Measurements from ENCODE around the gene LHPP.

Gene LHPP

DNA sequence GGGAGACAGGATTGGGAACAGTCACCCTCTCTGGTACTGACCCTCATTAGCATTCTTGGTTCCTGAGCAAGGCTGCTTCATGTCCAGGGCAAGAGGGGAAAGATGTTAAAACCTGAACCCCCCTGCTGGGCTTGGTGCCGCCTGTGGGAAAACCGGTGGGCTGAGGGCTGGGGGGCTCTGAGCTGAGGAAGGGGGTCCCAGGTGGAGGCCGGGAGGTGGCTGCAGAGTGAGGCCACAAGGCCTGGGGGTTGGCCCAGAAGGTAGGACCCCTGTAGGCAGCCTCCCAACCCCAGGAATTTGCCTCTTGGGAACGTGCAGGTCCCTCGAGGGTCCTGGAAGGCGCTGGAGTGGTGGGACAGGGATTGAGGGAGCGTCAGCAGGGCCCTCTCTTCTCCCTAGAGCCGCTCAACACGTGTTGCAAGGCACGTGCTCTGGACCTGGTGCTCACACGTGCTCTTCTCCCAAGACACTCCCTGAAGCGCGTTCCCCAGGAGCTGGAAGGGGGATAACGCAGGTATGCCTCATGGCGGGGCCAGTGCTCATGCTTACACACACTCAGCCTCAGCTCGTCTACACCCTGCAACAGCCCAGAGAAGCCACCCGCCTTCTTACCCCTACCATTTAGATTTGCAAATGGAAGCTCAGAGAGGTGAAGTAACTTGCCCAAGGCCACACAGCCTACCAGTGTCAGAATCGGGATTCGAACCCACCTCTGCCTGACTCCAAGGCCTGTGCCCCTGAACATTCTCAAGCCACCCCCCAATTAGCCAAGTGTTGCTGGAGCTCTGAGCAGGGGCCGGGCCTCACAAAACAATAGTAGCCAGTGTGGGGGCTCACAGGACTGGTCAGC lies 64.4 kb downstream of the LHPP start:
- H3K9me3 ChIP-seq (ENCODE audit: control insufficient read depth, insufficient read depth, low read length), result no peaks in the 10 kb centered on the region
- H3K27me3 ChIP-seq (ENCODE audit: control insufficient read depth, low read length), result 0 out of 2 replicates have a peak, but pooled peaks cover 4% of the 10 kb centered on the region
- H4K20me1 ChIP-seq (ENCODE audit: control insufficient read depth, insufficient read depth, low read depth, low read length), result no peaks in the 10 kb centered on the region
- H3K4me3 ChIP-seq (ENCODE audit: low read length), result no peak overlapping the region
- no peaks in the 10 kb centered on the region for H3F3A ChIP-seq (ENCODE audit: control insufficient read depth, insufficient read depth)
- no peaks in the 10 kb centered on the region for H3K36me3 ChIP-seq (ENCODE audit: control insufficient read depth, low read length)
- no peaks in the 10 kb centered on the region for H3K79me2 ChIP-seq (ENCODE audit: control insufficient read depth, low read length)
- TF ChIP-seq CTCF (IDR thresholded peaks at IDR 0.05; ENCODE audit: low read depth, low read length, poor library complexity, severe bottlenecking) (no peak), EZH2phosphoT487 (IDR thresholded peaks at IDR 0.05; ENCODE audit: borderline replicate concordance, low read length) (no peak)
- no peak overlapping the region for H3K4me2 ChIP-seq (ENCODE audit: low read length)
- no peak overlapping the region for H3K27ac ChIP-seq (ENCODE audit: low read depth, low read length)
- peaks cover 34% of the 10 kb centered on the region for H3K4me1 ChIP-seq (ENCODE audit: control insufficient read depth, low read length)
- no peaks in the 10 kb centered on the region for H3K9me2 ChIP-seq (replicated peaks; ENCODE audit: control insufficient read depth, low read length)

DNA sequence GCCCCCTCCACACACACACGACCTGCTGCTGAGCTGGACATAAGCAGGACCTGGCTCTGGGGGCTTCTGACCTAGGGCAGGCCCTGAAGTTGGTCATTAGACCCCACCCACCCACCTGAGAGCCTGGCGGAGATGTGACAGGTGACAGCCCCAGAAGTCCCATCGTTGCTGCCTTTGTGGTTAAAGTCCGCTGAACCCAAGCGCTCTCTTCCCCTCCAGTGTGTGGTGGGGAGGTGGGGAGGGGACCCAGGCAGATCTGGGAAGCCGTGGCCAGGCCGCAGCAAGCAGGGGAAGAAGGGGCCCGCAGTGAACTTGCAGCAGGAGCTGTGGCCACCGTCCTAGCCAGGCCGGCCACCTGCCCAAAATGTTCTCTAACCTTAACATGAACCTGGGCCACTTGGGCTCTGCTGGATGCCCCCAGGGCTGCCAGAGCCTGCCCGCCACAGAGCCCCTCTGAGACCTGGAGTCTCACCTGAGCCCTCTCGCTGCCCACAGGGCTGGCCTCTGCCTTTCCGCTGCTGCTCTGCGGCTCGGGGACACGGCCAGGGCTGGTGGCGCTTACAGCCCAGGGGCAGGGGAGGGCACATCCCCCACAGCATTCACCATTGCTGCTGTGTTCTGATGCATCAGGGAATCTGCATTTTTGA lies 65.1 kb downstream of the LHPP start:
- Histone ChIP-seq H3K4me2 (ENCODE audit: low read length) (no peak overlapping the region), H3K9me3 (ENCODE audit: control insufficient read depth, insufficient read depth, low read length) (no peaks in the 10 kb centered on the region), H3K27ac (ENCODE audit: low read depth, low read length) (no peak overlapping the region), H3K4me1 (ENCODE audit: control insufficient read depth, low read length) (peaks cover 36% of the 10 kb centered on the region), H3K9me2 (replicated peaks; ENCODE audit: control insufficient read depth, low read length) (no peaks in the 10 kb centered on the region), H3K36me3 (ENCODE audit: control insufficient read depth, low read length) (no peaks in the 10 kb centered on the region), H3F3A (ENCODE audit: control insufficient read depth, insufficient read depth) (peaks cover 3% of the 10 kb centered on the region), H3K4me3 (ENCODE audit: low read length) (no peak overlapping the region), H4K20me1 (ENCODE audit: control insufficient read depth, insufficient read depth, low read depth, low read length) (no peaks in the 10 kb centered on the region), H3K79me2 (ENCODE audit: control insufficient read depth, low read length) (no peaks in the 10 kb centered on the region), H3K27me3 (ENCODE audit: control insufficient read depth, low read length) (0 out of 2 replicates have a peak, but pooled peaks cover 4% of the 10 kb centered on the region)
- TF ChIP-seq EZH2phosphoT487 (IDR thresholded peaks at IDR 0.05; ENCODE audit: borderline replicate concordance, low read length) (no peak), CTCF (IDR thresholded peaks at IDR 0.05; ENCODE audit: low read depth, low read length, poor library complexity, severe bottlenecking) (no peak)

- TF ChIP-seq CTCF (IDR thresholded peaks at IDR 0.05; ENCODE audit: low read depth, low read length, poor library complexity, severe bottlenecking) (no peak), EZH2phosphoT487 (IDR thresholded peaks at IDR 0.05; ENCODE audit: borderline replicate concordance, low read length) (no peak)
- no peaks in the 10 kb centered on the region for H3K36me3 ChIP-seq (ENCODE audit: control insufficient read depth, low read length)
- H3K4me3 ChIP-seq (ENCODE audit: low read length), result no peak overlapping the region
Observed at GRCh38 chr10:124527874-124528395, 66.3 kb downstream of the LHPP start.

More at GRCh38 chr10:124527874-124528395, 66.3 kb downstream of the LHPP start:
- 0 out of 2 replicates have a peak, but pooled peaks cover 2% of the 10 kb centered on the region for H3K27me3 ChIP-seq (ENCODE audit: control insufficient read depth, low read length)
- peaks cover 42% of the 10 kb centered on the region for H3K4me1 ChIP-seq (ENCODE audit: control insufficient read depth, low read length)
- H3F3A ChIP-seq (ENCODE audit: control insufficient read depth, insufficient read depth), result peaks cover 8% of the 10 kb centered on the region
- no peak overlapping the region for H3K4me2 ChIP-seq (ENCODE audit: low read length)
- no peaks in the 10 kb centered on the region for H3K79me2 ChIP-seq (ENCODE audit: control insufficient read depth, low read length)
- H3K27ac ChIP-seq (ENCODE audit: low read depth, low read length), result no peak overlapping the region
- H3K9me2 ChIP-seq (replicated peaks; ENCODE audit: control insufficient read depth, low read length), result no peaks in the 10 kb centered on the region
- H3K9me3 ChIP-seq (ENCODE audit: control insufficient read depth, insufficient read depth, low read length), result no peaks in the 10 kb centered on the region
- H4K20me1 ChIP-seq (ENCODE audit: control insufficient read depth, insufficient read depth, low read depth, low read length), result no peaks in the 10 kb centered on the region
